Thyroid gland (tissue), 4 donors: Measurements from ENCODE around the gene RRP12.

Experiments
- CTCF ChIP-seq, 6 experiments: fragments of 200-600 bp in 3 of 6; fragments of 450-650 bp in 3 of 6; sonication (generic) in 3 of 6; IDR thresholded peaks; one replicate each; pipeline ENCODE4 v1.5.1; 2016 to 2019; ENCODE audit warnings: antibody characterized with exemption in 6 of 6, mild to moderate bottlenecking in 2 of 6, inconsistent platforms in 1 of 6, moderate library complexity in 1 of 6
- POLR2A ChIP-seq, 2 donors: fragments of 450-650 bp; IDR thresholded peaks; one replicate each; pipeline ENCODE4 v1.6.1; 2017; ENCODE audit warnings: antibody characterized with exemption in 2 of 2, mild to moderate bottlenecking in 2 of 2, moderate library complexity in 1 of 2

GRCh38 chr10:97356918-97357317 is 44.2 kb downstream of the RRP12 start:
- TF ChIP-seq CTCF (IDR thresholded peaks at IDR 0.05) (no peak), POLR2A (IDR thresholded peaks at IDR 0.05) (no peak)
